K562 (cell line): Measurements from ENCODE around the gene OR10G3. TPM values are rescaled to one million over a fixed set of nuclear protein-coding genes. Genes with fewer than 3 reads are reported as not detected.

ENCODE experiments used
- ATAC-seq: fragments of 200-7000 bp; cut with Tn5 transposase; 3 replicates; pipeline ENCODE4 v1.9.1; 2020; ENCODE audit warnings: moderate library complexity
- BruUV-seq: library from RNA; stranded (reverse); fragments of 400-500 nt; replicated peaks from 2 replicates; lab custom pipeline; 2021; lab: Mats Ljungman, UMichigan
- CTCF ChIA-PET: fragments of 300-600 bp; formaldehyde crosslinking; extraction: SDS; loops from one replicate; lab custom pipeline; 2021; ENCODE audit warnings: low intra/inter-chr PET ratio; lab: Yijun Ruan, JAX
- POLR2A ChIA-PET: fragments of 300-600, 350-650 bp; sonication (Branson Sonifier 250); formaldehyde crosslinking; extraction: SDS; loops from one replicate; lab custom pipeline; 2021; ENCODE audit warnings: antibody characterized with exemption, inconsistent platforms; lab: Yijun Ruan, JAX
- DNase-seq, 4 experiments: peaks; one replicate each; pipeline versions ENCODE4 v3.0.0 to v3.0.0-alpha.2; 2011 to 2018; ENCODE audit warnings: low spot score in 3 of 4, mixed read lengths in 3 of 4; ENCODE audit errors: extremely low read depth in 1 of 4
- FAIRE-seq: peaks from 2 replicates; lab custom pipeline; 2011; peaks lifted over from hg19 to GRCh38; lab: Jason Lieb, UNC
- H2AFZ ChIP-seq: 2 replicates; pipeline ENCODE4 v1.6.0; 2011; ENCODE audit warnings: low read depth, low read length, control low read depth, inconsistent platforms
- H3K27ac ChIP-seq: fragments of 200-600 bp; 3 replicates; pipeline ENCODE4 v1.8.0; 2011; ENCODE audit warnings: low read depth, mild to moderate bottlenecking, control low read depth, inconsistent platforms, low read length, moderate library complexity, mixed read lengths; ENCODE audit errors: extremely low read depth
- H3K27me3 ChIP-seq, 2 experiments: fragments of 300-600 bp in 1 of 2; 2 replicates in 1 of 2; 3 replicates in 1 of 2; pipeline versions ENCODE4 v1.6.0 to v1.8.0; 2011; ENCODE audit warnings: inconsistent platforms in 2 of 2, low read length in 2 of 2, mild to moderate bottlenecking in 1 of 2, mixed read lengths in 1 of 2, moderate library complexity in 1 of 2; ENCODE audit not compliant: control insufficient read depth in 2 of 2, insufficient read depth in 2 of 2
- H3K36me3 ChIP-seq: fragments of 300-600 bp; 3 replicates; pipeline ENCODE4 v1.8.0; 2011; ENCODE audit warnings: mild to moderate bottlenecking, low read length, inconsistent platforms; ENCODE audit not compliant: control insufficient read depth, insufficient read depth
- H3K4me1 ChIP-seq, 2 experiments: fragments of 200-600 bp in 1 of 2; replicated peaks in 1 of 2; 2 replicates in 1 of 2; 3 replicates in 1 of 2; pipeline versions ENCODE4 v1.5.1 to v1.8.0; 2011; ENCODE audit warnings: inconsistent platforms in 2 of 2, low read length in 2 of 2, mild to moderate bottlenecking in 1 of 2, mixed read lengths in 1 of 2, moderate library complexity in 1 of 2; ENCODE audit not compliant: control insufficient read depth in 2 of 2, insufficient read depth in 2 of 2
- H3K4me2 ChIP-seq: 2 replicates; pipeline ENCODE4 v1.6.1; 2011; ENCODE audit warnings: low read length, control low read depth, inconsistent platforms, mixed read lengths; ENCODE audit not compliant: insufficient read depth
- H3K4me3 ChIP-seq: fragments of 200-600 bp; sonication (generic), shearing (Covaris generic); 2 replicates; pipeline ENCODE4 v1.5.1; 2016; ENCODE audit warnings: control low read depth, inconsistent platforms
- H3K79me2 ChIP-seq: fragments of 200-600 bp; 3 replicates; pipeline ENCODE4 v1.8.0; 2011; ENCODE audit warnings: low read length, inconsistent platforms; ENCODE audit not compliant: control insufficient read depth, insufficient read depth
- H3K9ac ChIP-seq, 2 experiments: 2 replicates each; pipeline versions ENCODE4 v1.6.0 to v1.6.1; 2011; ENCODE audit warnings: low read depth in 2 of 2, low read length in 2 of 2, control low read depth in 1 of 2, inconsistent platforms in 1 of 2, mild to moderate bottlenecking in 1 of 2, mixed read lengths in 1 of 2; ENCODE audit not compliant: insufficient read depth in 1 of 2
- H3K9me1 ChIP-seq: one replicate; pipeline ENCODE4 v1.6.0; 2011; ENCODE audit warnings: inconsistent platforms, mild to moderate bottlenecking, low read length, moderate library complexity; ENCODE audit not compliant: control insufficient read depth, insufficient read depth
- H3K9me3 ChIP-seq: replicated peaks from 2 replicates; pipeline ENCODE4 v1.5.1; 2011; ENCODE audit warnings: low read depth, low read length, inconsistent platforms; ENCODE audit not compliant: control insufficient read depth, insufficient read depth
- H4K20me1 ChIP-seq: replicated peaks from 2 replicates; pipeline ENCODE4 v1.6.1; 2011; ENCODE audit warnings: low read length, inconsistent platforms, mixed read lengths; ENCODE audit not compliant: control insufficient read depth, insufficient read depth
- CBX3 ChIP-seq, 2 experiments: IDR thresholded peaks; 1 replicate in 1 of 2; 2 replicates in 1 of 2; pipeline ENCODE4 v1.6.1; 2012; ENCODE audit warnings: inconsistent platforms in 2 of 2, low read length in 2 of 2, borderline replicate concordance in 1 of 2, control low read depth in 1 of 2
- IFI16 ChIP-seq: fragments of 250-450 bp; sonication (Bioruptor Pico); IDR thresholded peaks from 2 replicates; pipeline ENCODE4 v2.1.2; 2022; ENCODE audit warnings: mild to moderate bottlenecking, inconsistent platforms
- PRDM10 ChIP-seq: fragments of 450-650 bp; IDR thresholded peaks from 2 replicates; pipeline ENCODE4 v1.6.1; 2018; ENCODE audit not compliant: partially characterized antibody
- WGBS: fragments of 100-300 bp; shearing (Covaris generic); methylation state at CpG from one replicate; pipeline ENCODE4 v1.1.6; 2016; ENCODE audit warnings: low coverage, mixed read lengths; ENCODE audit not compliant: insufficient coverage; ENCODE audit errors: missing lambda C conversion rate; 5-methylcytosine and 5-hydroxymethylcytosine counted together
- in situ Hi-C: fragments of 300-500 bp; cut with MboI; formaldehyde crosslinking; loops from 4 replicates; pipeline ENCODE4 v1.15.0; 2018; ENCODE audit warnings: inconsistent platforms, mixed read lengths
- intact Hi-C: fragments of 100-400 bp; cut with micrococcal nuclease; formaldehyde crosslinking; loops from 2 replicates; pipeline ENCODE4 v1.14.2; 2022
- polyA plus RNA-seq, 8 experiments: library from polyadenylated mRNA; depleted of rRNA in 4 of 8; stranded (reverse) in 5 of 8; unstranded in 3 of 8; fragments of >200 nt; fragmentation: Nextera tagmentation in 2 of 8; fragmentation: Illumina TruSeq in 1 of 8; extraction: Ambion mirVana in 2 of 8; extraction: Trizol in 1 of 8; gene quantifications; 2 replicates each; pipeline versions ENCODE4 v1.2.1 to v1.2.3, GENCODE V29; 2011 to 2014; ENCODE audit warnings: inconsistent platforms in 1 of 8, missing spikeins in 1 of 8
- total RNA-seq, 7 experiments: library from RNA; depleted of rRNA in 6 of 7; stranded (reverse); fragments of >200 nt in 6 of 7; fragmentation: Illumina TruSeq in 2 of 7; extraction: Trizol in 2 of 7; gene quantifications; 2 replicates each; pipeline versions ENCODE4 v1.2.1 to v1.2.3, GENCODE V29; 2011 to 2021; ENCODE audit warnings: low replicate concordance in 1 of 7

OR10G3 gene
- total and polyA plus RNA-seq, 9 of the 15 experiments (the other 6 are each of a cell fraction or from before 2014, with no cell fraction given): not detected

- BruUV-seq: no TSS peak
- peak overlapping the region in 1 of 2 experiments; percentile 81; a peak in 2 of 4 replicates for H3K9ac ChIP-seq
- H3K36me3 ChIP-seq: no peaks in the 10 kb centered on the region
- H4K20me1 ChIP-seq: no peaks in the 10 kb centered on the region
- in situ Hi-C loops: no loop called here
- WGBS: 47% methylated on average over 9 of the region's 25 CpGs
- ChIA-PET CTCF (no interaction called here), POLR2A (interaction anchor here (0.5 to 1.8 kb wide), 3 partner anchors 8 to 154 kb away, joined by 3 to 4 read pairs (median 4); partner anchors contain the start of gene METTL3)
- intact Hi-C loops: no loop called here
- H2AFZ ChIP-seq: peak overlapping the region; percentile 40; the same call in 1 of the 2 replicates
- H3K4me1 ChIP-seq: peaks cover 3 to 8% of the 10 kb centered on the region in 2 experiments; a peak in 4 of 5 replicates
- FAIRE-seq: no peak
- no peak overlapping the region for H3K4me3 ChIP-seq
- no peaks in the 10 kb centered on the region for H3K9me3 ChIP-seq
- H3K27ac ChIP-seq: no peak overlapping the region
- no peak for ATAC-seq
- H3K4me2 ChIP-seq: peak overlapping the region; percentile 18; the same call in 1 of the 2 replicates
- no peaks in the 10 kb centered on the region for H3K79me2 ChIP-seq
- peak; percentile 71 for TF ChIP-seq PRDM10
- TF ChIP-seq IFI16 (CRISPR knock-in tag): no peak
- TF ChIP-seq CBX3 (IDR thresholded peaks at IDR 0.05; ENCODE audit: borderline replicate concordance in 1 of 2, low read length in 2 of 2): no peak
- DNase-seq: no peak
- no peaks in the 10 kb centered on the region for H3K27me3 ChIP-seq
- no peaks in the 10 kb centered on the region for H3K9me1 ChIP-seq
Observed at GRCh38 chr14:21536418-21537089, 43.3 kb downstream of the OR10G3 start.
